ENCODE results near the gene CARD14.
"Not testable (repeated sequence)": the region's sequence is repeated elsewhere in the genome, so short reads cannot be mapped to it uniquely, and the experiment has no call there.

CARD14 gene

GRCh38 chr17:80233202-80233601, 63.4 kb downstream of the CARD14 start:
- no peaks in the 10 kb centered on the region for H3K27me3 ChIP-seq (ENCODE audit: low read depth, low read length)
- no peak overlapping the region for H3K4me3 ChIP-seq (ENCODE audit: low read depth in 1 of 2, low read length in 2 of 2)
- H3K4me1 ChIP-seq (ENCODE audit: control insufficient read depth in 1 of 2, insufficient read depth in 2 of 2, low read length in 2 of 2) = no peaks in the 10 kb centered on the region
- H3K27ac ChIP-seq (ENCODE audit: low read length) = no peak overlapping the region
- peaks cover 25 to 81% of the 10 kb centered on the region in 2 donors for H3K36me3 ChIP-seq (ENCODE audit: control insufficient read depth in 1 of 2, insufficient read depth in 2 of 2, low read length in 2 of 2)
- peaks cover 0 to 10% of the 10 kb centered on the region in 2 donors for H3K9me3 ChIP-seq (ENCODE audit: control insufficient read depth in 1 of 2, low read length in 2 of 2)

GRCh38 chr17:80236911-80237310, 67.1 kb downstream of the CARD14 start:
- H3K4me1 ChIP-seq (ENCODE audit: control insufficient read depth in 1 of 2, insufficient read depth in 2 of 2, low read length in 2 of 2) = no peaks in the 10 kb centered on the region
- H3K27ac ChIP-seq (ENCODE audit: low read length) = no peak overlapping the region
- no peaks in the 10 kb centered on the region for H3K27me3 ChIP-seq (ENCODE audit: low read depth, low read length)
- peaks cover 0 to 10% of the 10 kb centered on the region in 2 donors for H3K9me3 ChIP-seq (ENCODE audit: control insufficient read depth in 1 of 2, low read length in 2 of 2)
- H3K4me3 ChIP-seq (ENCODE audit: low read depth in 1 of 2, low read length in 2 of 2) = no peak overlapping the region
- H3K36me3 ChIP-seq (ENCODE audit: control insufficient read depth in 1 of 2, insufficient read depth in 2 of 2, low read length in 2 of 2) = peaks cover 18 to 78% of the 10 kb centered on the region in 2 donors

GRCh38 chr17:80237386-80237785, 67.6 kb downstream of the CARD14 start:
- no peaks in the 10 kb centered on the region for H3K27me3 ChIP-seq (ENCODE audit: low read depth, low read length)
- peaks cover 0 to 6% of the 10 kb centered on the region in 2 donors for H3K9me3 ChIP-seq (ENCODE audit: control insufficient read depth in 1 of 2, low read length in 2 of 2)
- peaks cover 21 to 78% of the 10 kb centered on the region in 2 donors for H3K36me3 ChIP-seq (ENCODE audit: control insufficient read depth in 1 of 2, insufficient read depth in 2 of 2, low read length in 2 of 2)
- H3K4me3 ChIP-seq (ENCODE audit: low read depth in 1 of 2, low read length in 2 of 2) = no peak overlapping the region
- H3K4me1 ChIP-seq (ENCODE audit: control insufficient read depth in 1 of 2, insufficient read depth in 2 of 2, low read length in 2 of 2) = no peaks in the 10 kb centered on the region
- no peak overlapping the region for H3K27ac ChIP-seq (ENCODE audit: low read length)

- no peaks in the 10 kb centered on the region for H3K27me3 ChIP-seq (ENCODE audit: low read depth, low read length)
- no peaks in the 10 kb centered on the region for H3K9me3 ChIP-seq (ENCODE audit: control insufficient read depth in 1 of 2, low read length in 2 of 2)
- H3K27ac ChIP-seq (ENCODE audit: low read length) = no peak overlapping the region
- no peaks in the 10 kb centered on the region for H3K4me1 ChIP-seq (ENCODE audit: control insufficient read depth in 1 of 2, insufficient read depth in 2 of 2, low read length in 2 of 2)
- no peak overlapping the region for H3K4me3 ChIP-seq (ENCODE audit: low read depth in 1 of 2, low read length in 2 of 2)
- peaks cover 8 to 70% of the 10 kb centered on the region in 2 donors for H3K36me3 ChIP-seq (ENCODE audit: control insufficient read depth in 1 of 2, insufficient read depth in 2 of 2, low read length in 2 of 2)
Observed at GRCh38 chr17:80242505-80242904, 72.7 kb downstream of the CARD14 start.

- Histone ChIP-seq H3K4me3 (ENCODE audit: low read depth in 1 of 2, low read length in 2 of 2) (no peak overlapping the region), H3K27ac (ENCODE audit: low read length) (no peak overlapping the region), H3K36me3 (ENCODE audit: control insufficient read depth in 1 of 2, insufficient read depth in 2 of 2, low read length in 2 of 2) (peaks cover 4 to 68% of the 10 kb centered on the region in 2 donors), H3K27me3 (ENCODE audit: low read depth, low read length) (no peaks in the 10 kb centered on the region), H3K4me1 (ENCODE audit: control insufficient read depth in 1 of 2, insufficient read depth in 2 of 2, low read length in 2 of 2) (no peaks in the 10 kb centered on the region), H3K9me3 (ENCODE audit: control insufficient read depth in 1 of 2, low read length in 2 of 2) (no peaks in the 10 kb centered on the region)
Observed at GRCh38 chr17:80243526-80244433, 74.0 kb downstream of the CARD14 start.

GRCh38 chr17:80244448-80244847, 74.6 kb downstream of the CARD14 start:
- H3K9me3 ChIP-seq (ENCODE audit: control insufficient read depth in 1 of 2, low read length in 2 of 2); H3K27me3 ChIP-seq (ENCODE audit: low read depth, low read length); H3K4me3 ChIP-seq (ENCODE audit: low read depth in 1 of 2, low read length in 2 of 2); H3K27ac ChIP-seq (ENCODE audit: low read length); H3K4me1 ChIP-seq (ENCODE audit: control insufficient read depth in 1 of 2, insufficient read depth in 2 of 2, low read length in 2 of 2): not testable (repeated sequence)
- peaks cover 4 to 75% of the 10 kb centered on the region in 2 donors for H3K36me3 ChIP-seq (ENCODE audit: control insufficient read depth in 1 of 2, insufficient read depth in 2 of 2, low read length in 2 of 2)

- Histone ChIP-seq H3K27me3 (ENCODE audit: low read depth, low read length) (no peaks in the 10 kb centered on the region), H3K27ac (ENCODE audit: low read length) (no peak overlapping the region), H3K4me3 (ENCODE audit: low read depth in 1 of 2, low read length in 2 of 2) (no peak overlapping the region), H3K9me3 (ENCODE audit: control insufficient read depth in 1 of 2, low read length in 2 of 2) (no peaks in the 10 kb centered on the region), H3K36me3 (ENCODE audit: control insufficient read depth in 1 of 2, insufficient read depth in 2 of 2, low read length in 2 of 2) (peaks cover 4 to 79% of the 10 kb centered on the region in 2 donors), H3K4me1 (ENCODE audit: control insufficient read depth in 1 of 2, insufficient read depth in 2 of 2, low read length in 2 of 2) (no peaks in the 10 kb centered on the region)
Observed at GRCh38 chr17:80244871-80245509, 75.2 kb downstream of the CARD14 start.

- Histone ChIP-seq H3K4me3 (ENCODE audit: low read depth in 1 of 2, low read length in 2 of 2) (no peak overlapping the region), H3K27me3 (ENCODE audit: low read depth, low read length) (no peaks in the 10 kb centered on the region), H3K27ac (ENCODE audit: low read length) (no peak overlapping the region), H3K9me3 (ENCODE audit: control insufficient read depth in 1 of 2, low read length in 2 of 2) (no peaks in the 10 kb centered on the region), H3K36me3 (ENCODE audit: control insufficient read depth in 1 of 2, insufficient read depth in 2 of 2, low read length in 2 of 2) (peaks cover 4 to 77% of the 10 kb centered on the region in 2 donors), H3K4me1 (ENCODE audit: control insufficient read depth in 1 of 2, insufficient read depth in 2 of 2, low read length in 2 of 2) (no peaks in the 10 kb centered on the region)
Observed at GRCh38 chr17:80245566-80246265, 75.9 kb downstream of the CARD14 start.

GRCh38 chr17:80246266-80246681, 76.4 kb downstream of the CARD14 start:
- no peaks in the 10 kb centered on the region for H3K27me3 ChIP-seq (ENCODE audit: low read depth, low read length)
- H3K4me3 ChIP-seq (ENCODE audit: low read depth in 1 of 2, low read length in 2 of 2) = no peak overlapping the region
- no peaks in the 10 kb centered on the region for H3K9me3 ChIP-seq (ENCODE audit: control insufficient read depth in 1 of 2, low read length in 2 of 2)
- H3K36me3 ChIP-seq (ENCODE audit: control insufficient read depth in 1 of 2, insufficient read depth in 2 of 2, low read length in 2 of 2) = peaks cover 4 to 74% of the 10 kb centered on the region in 2 donors
- H3K27ac ChIP-seq (ENCODE audit: low read length) = no peak overlapping the region
- H3K4me1 ChIP-seq (ENCODE audit: control insufficient read depth in 1 of 2, insufficient read depth in 2 of 2, low read length in 2 of 2) = no peaks in the 10 kb centered on the region

GRCh38 chr17:80246726-80247125, 76.9 kb downstream of the CARD14 start:
- no peaks in the 10 kb centered on the region for H3K4me1 ChIP-seq (ENCODE audit: control insufficient read depth in 1 of 2, insufficient read depth in 2 of 2, low read length in 2 of 2)
- no peak overlapping the region for H3K27ac ChIP-seq (ENCODE audit: low read length)
- no peaks in the 10 kb centered on the region for H3K27me3 ChIP-seq (ENCODE audit: low read depth, low read length)
- peaks cover 4 to 70% of the 10 kb centered on the region in 2 donors for H3K36me3 ChIP-seq (ENCODE audit: control insufficient read depth in 1 of 2, insufficient read depth in 2 of 2, low read length in 2 of 2)
- H3K4me3 ChIP-seq (ENCODE audit: low read depth in 1 of 2, low read length in 2 of 2) = no peak overlapping the region
- H3K9me3 ChIP-seq (ENCODE audit: control insufficient read depth in 1 of 2, low read length in 2 of 2) = no peaks in the 10 kb centered on the region

GRCh38 chr17:80247561-80247960, 77.7 kb downstream of the CARD14 start:
- Histone ChIP-seq H3K27ac (ENCODE audit: low read length) (no peak overlapping the region), H3K36me3 (ENCODE audit: control insufficient read depth in 1 of 2, insufficient read depth in 2 of 2, low read length in 2 of 2) (peaks cover 0 to 63% of the 10 kb centered on the region in 2 donors), H3K27me3 (ENCODE audit: low read depth, low read length) (no peaks in the 10 kb centered on the region), H3K4me1 (ENCODE audit: control insufficient read depth in 1 of 2, insufficient read depth in 2 of 2, low read length in 2 of 2) (no peaks in the 10 kb centered on the region), H3K9me3 (ENCODE audit: control insufficient read depth in 1 of 2, low read length in 2 of 2) (no peaks in the 10 kb centered on the region), H3K4me3 (ENCODE audit: low read depth in 1 of 2, low read length in 2 of 2) (no peak overlapping the region)
